GM21360 (cell line): Measurements from ENCODE around the gene BMAL1.
"Not testable (repeated sequence)": the region's sequence is repeated elsewhere in the genome, so short reads cannot be mapped to it uniquely, and the experiment has no call there.

Experiments used
- ATAC-seq: cut with Tn5 transposase; IDR thresholded peaks from one replicate; pipeline ENCODE4 v1.9.1; 2021; ENCODE audit warnings: mild to moderate bottlenecking, moderate library complexity; ENCODE audit not compliant: unreplicated experiment

BMAL1 gene

DNA sequence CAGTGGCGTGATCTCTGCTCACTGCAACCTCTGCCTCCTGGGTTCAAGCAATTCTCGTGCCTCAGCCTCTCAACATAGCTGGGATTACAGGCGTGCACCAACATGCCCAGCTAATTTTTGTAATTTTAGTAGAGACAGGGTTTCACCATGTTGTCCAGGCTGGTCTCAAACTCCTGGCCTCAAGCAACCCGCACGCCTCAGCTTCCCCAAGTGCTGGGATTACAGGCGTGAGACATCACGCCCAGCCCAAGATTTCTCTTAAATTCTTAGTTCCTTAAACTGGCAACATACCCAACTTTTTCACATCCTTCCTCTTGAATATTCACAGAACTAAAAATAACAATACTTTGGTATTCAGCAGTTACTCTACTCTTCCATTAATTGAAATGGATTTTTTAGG lies 159.2 kb downstream of the BMAL1 start:
- not testable (repeated sequence) for ATAC-seq
